HG03159 (cell line): Measurements from ENCODE around the gene SH3RF3.

ENCODE experiments used
- ATAC-seq: cut with Tn5 transposase; IDR thresholded peaks from one replicate; pipeline ENCODE4 v1.9.1; 2021; ENCODE audit warnings: mild to moderate bottlenecking, moderate library complexity; ENCODE audit not compliant: unreplicated experiment

Gene SH3RF3

GRCh38 chr2:109385506-109385905 is 256.5 kb downstream of the SH3RF3 start:
- ATAC-seq, result no peak

GRCh38 chr2:109386004-109386695 is 257.1 kb downstream of the SH3RF3 start:
- no peak for ATAC-seq

- ATAC-seq, result no peak
Observed at GRCh38 chr2:109387221-109387735, 258.3 kb downstream of the SH3RF3 start.

- no peak for ATAC-seq
Observed at GRCh38 chr2:109387778-109388469, 258.9 kb downstream of the SH3RF3 start.

GRCh38 chr2:109391243-109391642 is 262.2 kb downstream of the SH3RF3 start:
- ATAC-seq, result no peak

GRCh38 chr2:109392140-109392539 is 263.1 kb downstream of the SH3RF3 start:
- ATAC-seq, result no peak

- no peak for ATAC-seq
Observed at GRCh38 chr2:109392816-109393661, 264.0 kb downstream of the SH3RF3 start.

GRCh38 chr2:109393662-109393972 is 264.6 kb downstream of the SH3RF3 start:
- no peak for ATAC-seq

- ATAC-seq, result no peak
Observed at GRCh38 chr2:109395494-109396201, 266.6 kb downstream of the SH3RF3 start.

GRCh38 chr2:109396202-109397180 is 267.5 kb downstream of the SH3RF3 start:
- no peak for ATAC-seq

GRCh38 chr2:109397893-109398292 is 268.9 kb downstream of the SH3RF3 start:
- ATAC-seq, result no peak

GRCh38 chr2:109398366-109399015 is 269.5 kb downstream of the SH3RF3 start:
- ATAC-seq, result no peak

GRCh38 chr2:109399066-109399465 is 270.1 kb downstream of the SH3RF3 start:
- no peak for ATAC-seq

GRCh38 chr2:109400102-109400501 is 271.1 kb downstream of the SH3RF3 start:
- ATAC-seq, result no peak

- ATAC-seq, result no peak
Observed at GRCh38 chr2:109401370-109401769, 272.4 kb downstream of the SH3RF3 start.

GRCh38 chr2:109402180-109402579 is 273.2 kb downstream of the SH3RF3 start:
- no peak for ATAC-seq

GRCh38 chr2:109402980-109403840 is 274.2 kb downstream of the SH3RF3 start:
- no peak for ATAC-seq

- ATAC-seq, result no peak
Observed at GRCh38 chr2:109403841-109404201, 274.8 kb downstream of the SH3RF3 start.
